Measurements from ENCODE around the gene PFN1.
A peak's percentile ranks its signal among the peaks of the same experiment; 100 is the strongest.

PFN1 gene

DNA sequence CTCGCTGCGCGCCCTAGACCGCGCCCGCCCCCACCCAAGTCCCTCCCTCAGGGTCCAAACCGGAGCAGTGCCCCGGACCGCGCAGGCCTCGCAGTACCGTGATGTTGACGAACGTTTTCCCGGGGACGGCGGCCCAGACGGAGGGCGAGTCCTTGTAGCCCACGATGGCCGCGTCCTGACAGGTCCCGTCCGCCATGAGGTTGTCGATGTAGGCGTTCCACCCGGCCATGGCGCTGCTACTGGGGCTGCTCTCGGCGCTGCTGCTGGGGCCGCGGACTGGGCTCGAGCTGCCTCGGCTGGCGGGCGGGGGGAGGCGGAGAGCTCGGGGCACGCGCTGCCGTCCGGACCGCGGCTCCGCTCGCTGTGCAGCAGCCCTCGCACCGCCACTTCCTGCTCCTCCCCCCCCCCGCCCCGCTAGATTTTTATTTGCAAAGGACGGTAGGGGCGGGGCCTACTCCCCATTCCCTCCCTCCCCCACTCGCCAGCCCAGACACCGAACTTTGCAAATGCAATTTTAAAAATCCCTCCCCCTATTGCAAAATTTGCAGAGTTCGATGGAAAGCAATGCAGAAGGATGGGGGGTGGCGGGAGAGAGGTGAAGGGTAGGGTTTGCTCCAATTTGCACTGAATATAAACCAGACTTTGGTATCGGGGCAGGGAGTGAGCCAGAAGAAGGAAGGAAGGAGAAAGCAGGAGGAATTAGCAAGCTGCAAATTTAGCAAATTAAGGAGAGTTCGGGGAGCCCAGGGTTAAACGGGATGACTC lies at the start of gene PFN1:
TSS of gene PFN1 (minus strand) at position 365 of the 765 bp plus-strand sequence. CDS start at position 229, 136 bp downstream.
- peaks cover 41% of the 10 kb centered on the region for H3K36me3 Mint-ChIP-seq (ENCODE audit: low read depth)
- H3K27me3 Mint-ChIP-seq = no peaks in the 10 kb centered on the region
- H3K27ac Mint-ChIP-seq = peak within 1 kb of the TSS; percentile 99
- no peaks in the 10 kb centered on the region for H3K9me3 Mint-ChIP-seq
- H3K4me3 Mint-ChIP-seq = peak within 1 kb of the TSS; percentile 93
- peaks cover 52% of the 10 kb centered on the region for H3K4me1 Mint-ChIP-seq (ENCODE audit: low read depth)

DNA sequence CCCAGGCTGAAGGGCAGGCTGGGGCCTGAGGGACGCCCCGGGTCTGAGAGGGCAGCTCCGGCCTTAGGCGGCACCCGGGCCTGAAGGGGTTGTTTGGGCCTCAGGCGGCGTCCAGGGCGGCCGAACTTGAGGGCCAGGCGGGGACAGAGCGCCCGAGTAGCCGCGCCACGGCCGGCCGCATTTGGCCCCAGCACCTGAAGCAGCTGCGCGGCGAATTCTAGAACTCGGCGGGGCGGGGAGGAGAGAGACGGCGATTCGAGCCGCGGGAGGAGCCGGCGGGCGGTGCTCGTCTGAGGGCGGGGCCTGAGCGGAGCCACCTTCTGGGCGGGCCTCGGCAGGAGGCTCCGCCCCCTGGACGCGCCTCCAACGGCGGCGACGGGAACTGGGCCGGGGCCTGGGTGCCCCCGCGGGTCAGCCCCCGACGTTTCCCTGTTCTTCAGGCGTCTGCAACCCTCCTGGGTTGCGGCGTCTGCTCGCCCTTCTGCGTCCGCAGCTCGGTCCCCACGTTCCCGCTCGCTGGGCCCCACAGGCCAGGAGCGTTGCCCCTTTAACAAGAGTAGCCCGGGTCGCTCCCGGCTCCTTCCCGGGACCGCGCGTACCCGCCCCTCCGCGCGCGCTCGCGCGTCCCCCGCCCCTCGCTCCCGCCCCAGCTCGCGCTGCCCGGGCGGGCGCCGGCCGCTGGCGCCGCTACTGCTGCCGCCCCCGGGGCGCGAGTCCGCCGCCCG lies 49.1 kb upstream of the PFN1 start, which contains the start of the genes INCA1 and KIF1C:
TSS of gene INCA1 (minus strand) at position 221 of the 725 bp plus-strand sequence. CDS start 3,085 bp downstream, outside the sequence.
TSS of gene KIF1C (plus strand) at position 649 of the 725 bp plus-strand sequence. CDS start 2,297 bp downstream, outside the sequence.
- Mint-ChIP-seq H3K36me3 (ENCODE audit: low read depth) (peaks cover 5% of the 10 kb centered on the region), H3K27ac (no peak within 1 kb of the TSS), H3K27me3 (no peaks in the 10 kb centered on the region), H3K4me1 (ENCODE audit: low read depth) (peaks cover 22% of the 10 kb centered on the region), H3K9me3 (no peaks in the 10 kb centered on the region), H3K4me3 (peak within 1 kb of the TSS; percentile 83)

DNA sequence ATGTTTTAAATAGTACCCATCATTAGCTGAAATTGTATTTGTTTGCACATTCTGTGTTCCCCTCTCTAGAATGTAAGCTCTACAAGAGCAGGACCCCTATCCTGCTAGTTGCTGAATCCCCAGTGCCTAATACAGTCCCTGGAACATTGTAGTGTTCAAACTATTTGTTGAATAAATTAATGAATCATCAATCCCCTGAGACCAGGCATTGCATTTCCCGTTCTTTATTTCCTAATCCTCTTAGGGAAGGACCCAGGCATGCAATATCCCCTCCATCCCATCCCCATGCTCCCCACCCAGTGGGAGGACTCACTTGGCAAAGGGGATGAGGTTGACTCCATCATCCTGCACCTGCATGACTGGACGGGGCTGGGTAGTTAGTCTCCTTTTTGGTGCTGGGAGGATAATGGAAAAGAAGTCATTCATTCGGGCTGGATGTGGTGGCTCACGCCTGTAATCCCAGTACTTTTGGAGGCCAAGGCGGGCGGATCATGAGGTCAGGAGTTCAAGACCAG lies 45.8 kb upstream of the PFN1 start:
- Mint-ChIP-seq H3K4me1 (ENCODE audit: low read depth) (peaks cover 31% of the 10 kb centered on the region), H3K36me3 (ENCODE audit: low read depth) (peaks cover 6% of the 10 kb centered on the region), H3K9me3 (no peaks in the 10 kb centered on the region), H3K27me3 (no peaks in the 10 kb centered on the region), H3K27ac (no peak overlapping the region), H3K4me3 (no peak overlapping the region)

DNA sequence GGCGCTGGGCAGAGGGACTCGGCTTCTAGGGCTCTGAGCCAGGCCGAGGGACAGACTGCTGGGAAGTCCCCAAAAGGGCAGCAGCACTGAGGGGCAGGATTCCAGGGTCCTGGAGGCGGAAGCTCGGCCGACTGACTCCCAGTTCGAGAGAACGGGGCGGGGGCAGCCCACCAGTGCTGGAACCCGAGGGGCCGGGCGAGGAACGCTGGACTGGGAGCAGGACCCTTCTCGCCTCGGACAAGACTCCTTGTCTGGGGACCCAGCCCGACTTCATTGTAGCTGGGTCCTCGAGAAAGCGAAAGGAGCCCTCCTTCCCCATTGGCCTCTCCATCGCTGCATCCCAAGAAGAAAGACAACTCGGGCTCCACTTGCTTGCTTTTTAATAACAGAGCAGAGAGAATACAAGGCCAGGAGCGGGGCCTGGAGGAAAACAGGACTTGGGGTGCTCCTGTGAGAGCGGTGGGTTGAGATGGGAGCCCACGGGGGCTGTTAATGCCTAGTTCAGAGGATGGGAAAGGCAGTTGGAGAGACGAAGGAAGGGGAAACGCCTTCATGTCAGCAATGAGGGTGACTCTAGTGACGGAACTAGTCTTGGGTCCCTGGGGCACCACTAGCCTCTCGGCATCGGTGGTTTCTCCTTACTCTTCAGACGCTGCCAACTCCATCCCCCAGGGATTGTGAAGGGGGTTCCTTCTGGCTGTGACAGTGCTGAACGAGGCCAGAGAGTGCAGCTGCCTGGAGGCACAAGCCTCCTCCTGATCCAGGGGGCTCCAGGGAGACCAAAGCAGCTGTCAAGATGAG lies 39.6 kb upstream of the PFN1 start:
- H3K4me3 Mint-ChIP-seq = peak overlapping the region; percentile 93
- no peaks in the 10 kb centered on the region for H3K9me3 Mint-ChIP-seq
- H3K36me3 Mint-ChIP-seq (ENCODE audit: low read depth) = peaks cover 18% of the 10 kb centered on the region
- peaks cover 43% of the 10 kb centered on the region for H3K4me1 Mint-ChIP-seq (ENCODE audit: low read depth)
- H3K27me3 Mint-ChIP-seq = no peaks in the 10 kb centered on the region
- peak overlapping the region; percentile 93 for H3K27ac Mint-ChIP-seq

DNA sequence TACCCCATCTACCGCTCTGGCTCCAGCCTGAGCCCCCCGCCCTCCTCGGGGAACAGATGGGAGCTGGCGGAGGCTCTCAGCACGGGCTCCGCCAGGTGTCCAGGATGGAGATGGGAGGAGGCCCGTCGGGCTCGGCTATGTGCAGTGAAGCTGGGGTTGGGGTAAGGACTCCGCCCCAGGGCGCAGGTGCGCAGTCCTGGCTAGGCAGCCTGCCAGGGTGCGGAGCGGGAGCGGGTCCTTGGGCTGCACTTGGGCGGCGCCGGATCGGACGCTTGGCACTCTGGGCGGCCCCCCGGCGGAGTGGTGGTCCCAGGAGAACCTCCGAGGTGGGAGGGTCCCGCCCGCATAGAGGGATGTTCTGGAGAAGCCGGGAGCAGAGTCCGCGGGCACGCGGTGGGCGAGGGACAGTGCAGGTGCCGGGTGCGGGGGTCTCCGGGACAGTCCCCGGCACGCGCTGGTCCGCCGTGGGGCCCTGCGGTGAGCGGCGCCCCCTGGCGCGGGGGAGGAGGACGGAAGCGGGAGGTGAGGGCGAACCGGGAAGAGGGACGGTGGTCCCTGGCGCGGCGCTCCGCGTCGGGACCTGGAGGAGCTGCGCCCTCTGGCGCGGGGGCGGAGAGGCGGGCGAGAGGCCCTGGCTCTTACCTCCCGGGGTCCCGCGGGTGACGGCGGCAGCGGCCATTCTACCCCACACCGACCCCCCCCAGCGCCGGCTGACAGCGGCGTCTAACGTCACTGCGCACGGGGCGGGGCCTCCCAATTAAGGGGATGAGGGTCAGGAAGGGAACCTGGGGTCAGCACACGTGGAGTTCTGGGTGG lies 38.8 kb upstream of the PFN1 start, which contains the start of gene CAMTA2:
TSS of gene CAMTA2 (minus strand) at position 725 of the 816 bp plus-strand sequence. CDS start 1,453 bp downstream, outside the sequence.
- Mint-ChIP-seq H3K4me3 (peak within 1 kb of the TSS; percentile 93), H3K27ac (peak within 1 kb of the TSS; percentile 93), H3K36me3 (ENCODE audit: low read depth) (peaks cover 26% of the 10 kb centered on the region), H3K4me1 (ENCODE audit: low read depth) (peaks cover 45% of the 10 kb centered on the region), H3K9me3 (no peaks in the 10 kb centered on the region), H3K27me3 (no peaks in the 10 kb centered on the region)

DNA sequence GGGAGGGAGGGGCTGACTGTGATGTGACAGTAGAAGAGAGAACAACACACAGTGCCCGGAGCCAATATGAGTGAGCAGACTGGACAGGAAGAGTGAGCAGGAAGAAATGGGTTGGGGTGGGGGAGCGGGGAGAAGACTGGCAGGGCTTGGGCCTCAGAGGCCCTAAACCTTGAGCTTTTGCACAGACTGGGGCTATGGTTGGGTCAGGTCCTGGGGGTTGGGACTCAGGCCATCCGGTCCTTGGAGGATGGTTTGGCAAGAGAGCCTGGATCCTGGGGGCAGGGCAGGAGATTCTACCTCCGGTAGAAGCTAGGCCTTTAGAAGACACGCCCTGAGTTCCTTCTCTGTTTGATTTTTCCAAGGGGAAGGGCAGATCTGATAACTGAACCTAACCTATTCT lies 38.1 kb upstream of the PFN1 start:
- no peaks in the 10 kb centered on the region for H3K9me3 Mint-ChIP-seq
- H3K36me3 Mint-ChIP-seq (ENCODE audit: low read depth) = peaks cover 25% of the 10 kb centered on the region
- no peaks in the 10 kb centered on the region for H3K27me3 Mint-ChIP-seq
- H3K4me1 Mint-ChIP-seq (ENCODE audit: low read depth) = peaks cover 48% of the 10 kb centered on the region
- peak overlapping the region; percentile 93 for H3K4me3 Mint-ChIP-seq
- peak overlapping the region; percentile 85 for H3K27ac Mint-ChIP-seq

DNA sequence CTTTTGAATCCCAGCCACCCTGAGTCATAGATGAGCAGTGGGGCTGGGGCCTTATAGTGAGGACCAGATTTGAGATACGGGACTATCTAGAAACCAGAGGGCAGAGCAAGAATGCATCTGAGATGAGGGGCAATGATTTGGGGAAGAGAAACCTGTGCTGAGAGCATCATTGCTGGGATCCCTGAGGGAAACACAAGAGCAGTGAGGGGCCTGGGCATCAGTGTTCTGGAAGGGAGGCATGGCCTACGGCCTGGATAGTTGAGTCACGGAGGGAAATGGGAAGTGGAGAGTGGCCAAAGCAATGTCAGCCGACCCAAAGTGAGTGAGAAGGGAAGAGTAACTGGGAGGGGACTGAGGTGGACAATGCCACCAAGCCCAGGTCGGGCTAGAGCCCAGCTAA lies 34.0 kb upstream of the PFN1 start:
- Mint-ChIP-seq H3K9me3 (no peaks in the 10 kb centered on the region), H3K4me3 (no peak overlapping the region), H3K27ac (no peak overlapping the region), H3K27me3 (no peaks in the 10 kb centered on the region), H3K36me3 (ENCODE audit: low read depth) (peaks cover 44% of the 10 kb centered on the region), H3K4me1 (ENCODE audit: low read depth) (peaks cover 43% of the 10 kb centered on the region)

DNA sequence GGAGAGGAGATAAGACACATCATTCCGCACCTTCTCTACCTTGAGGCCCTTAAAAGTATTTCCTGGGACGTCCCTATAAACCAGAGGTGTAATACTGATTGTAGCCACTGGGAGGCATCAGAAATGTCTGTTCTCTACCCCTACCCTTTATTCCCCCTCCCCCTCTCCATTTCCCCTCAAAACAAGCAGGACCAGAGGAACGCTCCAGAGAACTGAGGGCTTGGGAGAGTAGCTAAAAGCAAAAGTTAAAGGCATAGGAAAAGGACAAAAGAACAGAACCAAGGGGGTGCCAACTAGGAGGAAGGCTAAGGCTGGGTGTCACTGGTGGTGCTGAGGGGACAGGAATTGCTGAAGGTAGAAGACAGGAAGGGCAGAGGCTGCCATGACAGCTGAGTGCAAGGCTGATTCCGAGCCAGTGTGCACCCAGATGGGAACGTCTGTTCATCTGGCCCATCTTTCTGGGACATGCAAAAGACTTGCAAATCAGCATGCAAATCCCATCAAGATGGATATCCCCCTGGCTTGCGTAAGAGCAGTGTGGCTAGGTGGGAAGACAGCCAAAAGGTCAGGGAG lies 32.4 kb upstream of the PFN1 start:
- Mint-ChIP-seq H3K27ac (peak overlapping the region; percentile 87), H3K27me3 (no peaks in the 10 kb centered on the region), H3K4me3 (peak overlapping the region; percentile 28), H3K9me3 (no peaks in the 10 kb centered on the region), H3K4me1 (ENCODE audit: low read depth) (peaks cover 32% of the 10 kb centered on the region), H3K36me3 (ENCODE audit: low read depth) (peaks cover 52% of the 10 kb centered on the region)

DNA sequence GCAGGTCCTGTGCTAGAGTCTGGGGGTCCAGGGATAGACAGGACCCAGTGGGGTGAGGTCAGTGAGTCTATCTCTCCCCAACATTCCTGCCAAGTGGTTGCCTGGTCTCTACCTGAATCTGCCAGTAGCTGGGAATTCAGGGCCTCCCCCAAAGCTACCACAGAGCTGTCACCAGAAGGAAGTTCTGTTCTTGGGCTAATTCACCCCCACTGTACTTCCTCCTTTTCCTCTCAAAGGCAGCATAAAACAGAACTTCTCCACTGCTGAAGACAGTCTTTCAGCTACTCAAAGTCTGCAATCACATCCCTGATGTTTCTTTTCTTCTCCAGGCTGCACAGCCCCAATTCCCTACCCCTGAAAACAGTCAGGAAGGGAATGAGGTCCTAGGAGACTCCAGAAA lies 30.4 kb upstream of the PFN1 start:
- Mint-ChIP-seq H3K27ac (no peak overlapping the region), H3K9me3 (no peaks in the 10 kb centered on the region), H3K27me3 (no peaks in the 10 kb centered on the region), H3K36me3 (ENCODE audit: low read depth) (peaks cover 65% of the 10 kb centered on the region), H3K4me3 (no peak overlapping the region), H3K4me1 (ENCODE audit: low read depth) (peaks cover 30% of the 10 kb centered on the region)

DNA sequence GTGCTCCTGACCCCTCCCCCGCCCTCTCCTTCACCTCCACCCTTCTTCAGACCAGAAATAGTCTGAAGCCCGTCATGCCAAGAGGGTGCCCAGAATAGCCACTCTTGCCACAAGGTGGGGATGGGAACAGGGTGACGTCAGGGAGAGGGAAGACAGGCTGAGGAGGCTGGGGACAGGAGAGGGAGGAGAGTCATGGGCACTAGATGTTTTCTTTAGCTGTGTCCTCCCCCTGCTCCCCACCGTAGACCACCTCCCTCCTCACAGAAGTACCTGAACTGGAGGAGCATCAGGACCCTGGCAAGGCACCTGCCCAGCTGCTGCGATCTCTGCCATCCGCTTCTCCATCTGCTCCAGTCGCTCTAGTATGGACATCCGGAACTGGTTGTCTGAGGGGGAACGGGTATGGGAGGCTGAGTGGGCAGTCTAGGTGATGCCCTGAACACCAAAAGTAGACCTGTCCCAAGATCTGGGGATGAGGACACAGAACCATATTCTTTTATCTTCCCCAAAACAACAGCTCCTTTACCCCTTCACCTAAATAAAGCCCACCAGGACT lies 25.9 kb upstream of the PFN1 start:
- Mint-ChIP-seq H3K4me3 (no peak overlapping the region), H3K36me3 (ENCODE audit: low read depth) (peaks cover 63% of the 10 kb centered on the region), H3K27ac (peak overlapping the region; percentile 79), H3K27me3 (no peaks in the 10 kb centered on the region), H3K4me1 (ENCODE audit: low read depth) (peaks cover 28% of the 10 kb centered on the region), H3K9me3 (no peaks in the 10 kb centered on the region)

DNA sequence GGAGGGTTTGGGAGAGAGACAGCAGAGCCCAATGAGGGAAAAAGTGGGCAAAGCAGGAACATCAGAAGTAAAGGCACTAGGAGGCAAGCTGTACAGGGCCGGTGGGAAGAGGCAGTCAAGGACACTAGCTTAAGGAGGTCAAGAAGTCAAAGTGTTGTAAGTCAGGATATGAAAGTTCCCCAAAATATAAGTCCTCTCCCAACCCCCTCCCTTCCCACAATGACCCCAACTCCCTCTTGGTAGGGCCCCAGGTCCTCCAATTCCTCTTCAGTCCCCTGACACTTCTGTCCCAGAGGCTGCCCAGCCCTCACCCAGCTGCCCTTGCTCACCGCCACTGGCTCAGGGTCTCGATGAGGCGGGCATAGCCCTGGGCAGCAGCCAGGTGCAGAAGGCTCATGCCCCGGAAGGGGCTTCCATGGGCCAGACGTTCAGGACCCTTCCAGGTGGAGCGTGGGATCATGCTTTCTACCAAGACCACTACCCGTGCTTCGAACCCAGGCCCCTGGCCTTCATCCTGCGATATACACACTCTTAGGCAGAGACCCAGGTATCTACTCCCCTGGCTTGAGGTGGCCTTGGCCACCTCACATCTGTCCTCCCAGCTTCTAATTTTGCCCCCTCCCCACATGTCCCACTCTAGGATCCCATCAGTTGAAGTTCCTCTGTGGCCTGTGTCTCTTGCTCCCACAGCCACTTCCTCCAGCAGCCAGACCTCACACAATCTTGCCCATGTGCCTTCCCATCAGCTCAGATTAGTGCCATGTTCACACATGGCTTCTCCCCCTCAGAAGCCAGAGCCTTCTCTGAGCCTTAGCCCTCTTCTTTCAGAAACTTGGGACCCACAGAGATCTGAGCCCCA lies 25.2 kb upstream of the PFN1 start:
- Mint-ChIP-seq H3K4me3 (no peak overlapping the region), H3K36me3 (ENCODE audit: low read depth) (peaks cover 59% of the 10 kb centered on the region), H3K4me1 (ENCODE audit: low read depth) (peaks cover 29% of the 10 kb centered on the region), H3K27me3 (no peaks in the 10 kb centered on the region), H3K27ac (peak overlapping the region; percentile 79), H3K9me3 (no peaks in the 10 kb centered on the region)

DNA sequence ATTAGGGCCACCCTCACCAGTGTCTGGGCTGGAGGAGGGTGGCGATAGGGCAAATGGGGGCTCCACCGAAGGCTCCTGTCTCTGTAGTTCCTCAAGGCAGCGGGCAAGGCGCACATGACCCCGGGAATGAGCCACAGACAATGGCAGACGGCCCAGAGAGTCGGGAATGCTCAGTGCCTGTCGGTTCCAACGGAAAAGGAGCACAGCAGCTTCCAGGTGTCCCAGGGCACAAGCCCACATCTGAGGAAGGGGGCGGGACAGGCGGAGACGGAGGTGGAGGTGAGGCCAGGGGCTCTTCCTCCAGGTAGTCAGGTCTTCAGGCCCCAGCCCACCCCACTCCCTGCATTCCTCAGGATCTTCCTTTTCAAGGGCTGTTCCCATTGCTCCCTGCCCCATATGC lies 24.4 kb upstream of the PFN1 start:
- Mint-ChIP-seq H3K4me3 (no peak overlapping the region), H3K27me3 (no peaks in the 10 kb centered on the region), H3K9me3 (no peaks in the 10 kb centered on the region), H3K27ac (peak overlapping the region; percentile 33), H3K36me3 (ENCODE audit: low read depth) (peaks cover 59% of the 10 kb centered on the region), H3K4me1 (ENCODE audit: low read depth) (peaks cover 29% of the 10 kb centered on the region)
